ENCODE results near the gene GALNT8. TPM values are rescaled to one million over a fixed set of nuclear protein-coding genes. Genes with fewer than 3 reads are reported as not detected.

GALNT8 gene
- total and polyA plus RNA-seq, 9 of the 15 experiments (the other 6 are each of a cell fraction or from before 2014, with no cell fraction given): 0.11 to 0.23 (median 0.21) TPM; not detected in 6

DNA sequence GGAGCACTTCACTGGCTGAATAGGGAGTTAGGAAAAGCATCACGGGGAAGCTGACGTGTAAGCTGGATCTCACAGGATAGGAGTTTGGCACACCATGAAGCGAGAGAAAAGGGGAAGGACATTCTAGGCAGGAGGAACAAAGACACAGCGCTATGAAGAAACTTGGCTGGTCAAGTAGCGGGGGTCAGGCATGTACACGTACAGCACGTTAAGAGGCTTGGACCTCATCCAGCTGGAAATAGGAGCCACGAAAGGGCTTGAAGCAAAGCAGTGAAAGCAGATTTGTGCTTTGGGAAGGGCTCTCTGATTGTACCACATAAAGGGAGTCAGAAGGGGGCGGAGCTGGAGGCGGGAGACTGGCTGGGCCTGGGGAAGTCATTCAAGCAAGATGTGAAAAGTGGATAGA lies 19.6 kb upstream of the GALNT8 start (continued):
- TF ChIP-seq ZNF589 (CRISPR knock-in tag; IDR thresholded peaks at IDR 0.05; ENCODE audit: low read depth) (no peak), MAFG (tag; conservative IDR thresholded peaks at IDR 0.05) (no peak)

DNA sequence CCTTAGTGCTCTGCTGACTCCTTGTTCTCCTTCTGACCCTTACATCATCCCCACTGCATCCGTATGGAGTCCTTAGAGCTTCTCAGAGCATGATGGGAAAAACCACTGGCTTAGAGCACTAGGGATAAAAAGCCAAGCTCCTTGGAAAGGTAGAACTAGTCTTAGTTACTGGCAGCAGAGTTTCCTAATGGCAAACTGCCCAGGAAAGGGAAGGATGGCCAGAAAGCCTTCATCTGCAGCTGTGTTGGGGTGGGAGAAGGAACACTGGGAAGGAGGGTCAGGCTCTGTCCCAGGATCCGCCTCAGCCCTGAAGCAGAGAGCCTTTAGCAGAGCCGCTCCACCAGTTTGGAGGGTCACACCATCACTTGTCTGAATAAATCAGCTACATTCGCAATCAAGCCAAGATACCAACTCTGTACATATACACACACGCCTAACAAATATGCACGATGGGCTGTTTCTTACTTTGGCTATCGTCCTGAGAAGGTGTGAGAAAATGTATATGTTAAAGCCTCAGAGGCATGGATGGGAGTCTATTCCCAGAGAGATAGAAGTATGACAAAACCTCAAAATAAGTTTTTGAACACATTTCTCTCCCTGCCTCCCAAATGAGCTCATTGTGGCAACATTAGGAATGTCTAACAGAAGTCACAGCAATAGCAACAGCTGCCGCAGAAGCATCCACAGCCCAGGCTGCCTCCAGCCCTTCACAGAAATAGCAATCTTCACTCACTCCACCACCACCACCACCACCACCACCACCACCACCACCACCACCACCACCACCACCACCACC lies 18.6 kb upstream of the GALNT8 start:
- Histone ChIP-seq H3K79me2 (ENCODE audit: control insufficient read depth, insufficient read depth, low read length) (no peaks in the 10 kb centered on the region), H4K20me1 (replicated peaks; ENCODE audit: control insufficient read depth, insufficient read depth, low read length) (no peaks in the 10 kb centered on the region), H3K4me3 (no peak overlapping the region), H3K4me1 (replicated peaks in 1 of 2; ENCODE audit: control insufficient read depth in 2 of 2, insufficient read depth in 2 of 2, low read length in 2 of 2) (no peaks in the 10 kb centered on the region), H3K9ac (ENCODE audit: insufficient read depth in 1 of 2, low read depth in 2 of 2, low read length in 2 of 2) (no peak overlapping the region), H3K27ac (ENCODE audit: extremely low read depth, low read depth, low read length) (no peak overlapping the region), H3K4me2 (ENCODE audit: insufficient read depth, low read length) (no peak overlapping the region), H3K36me3 (ENCODE audit: control insufficient read depth, insufficient read depth, low read length) (no peaks in the 10 kb centered on the region), H3K9me3 (replicated peaks; ENCODE audit: control insufficient read depth, insufficient read depth, low read depth, low read length) (no peaks in the 10 kb centered on the region), H3K27me3 (ENCODE audit: control insufficient read depth in 2 of 2, insufficient read depth in 2 of 2, low read length in 2 of 2) (no peaks in the 10 kb centered on the region), H2AFZ (ENCODE audit: low read depth, low read length) (no peak overlapping the region), H3K9me1 (ENCODE audit: control insufficient read depth, insufficient read depth, low read length) (no peaks in the 10 kb centered on the region)
- ChIA-PET POLR2A (interaction anchor here (0.6 kb wide), 1 partner anchor 408 kb away, joined by 3 read pairs; no protein-coding TSS in a partner anchor), CTCF (ENCODE audit: low intra/inter-chr PET ratio) (no interaction called here)
- no TSS peak for BruUV-seq (replicated peaks)
- DNase-seq (ENCODE audit: extremely low read depth in 1 of 4, low spot score in 3 of 4) (no peak), ATAC-seq (no peak), FAIRE-seq (no peak)
- intact Hi-C loops (cut with micrococcal nuclease) (no loop called here), in situ Hi-C loops (cut with MboI) (no loop called here)
- whole genome bisulfite sequencing (ENCODE audit: insufficient coverage, low coverage, missing lambda C conversion rate): 69% methylated on average over 6 of the region's 8 CpGs
- no peak for TF ChIP-seq ZNF75A (CRISPR knock-in tag; IDR thresholded peaks at IDR 0.05)
- no peak for TF ChIP-seq GTF2A2 (tag; IDR thresholded peaks at IDR 0.05)
- TF ChIP-seq, protein P1, sequence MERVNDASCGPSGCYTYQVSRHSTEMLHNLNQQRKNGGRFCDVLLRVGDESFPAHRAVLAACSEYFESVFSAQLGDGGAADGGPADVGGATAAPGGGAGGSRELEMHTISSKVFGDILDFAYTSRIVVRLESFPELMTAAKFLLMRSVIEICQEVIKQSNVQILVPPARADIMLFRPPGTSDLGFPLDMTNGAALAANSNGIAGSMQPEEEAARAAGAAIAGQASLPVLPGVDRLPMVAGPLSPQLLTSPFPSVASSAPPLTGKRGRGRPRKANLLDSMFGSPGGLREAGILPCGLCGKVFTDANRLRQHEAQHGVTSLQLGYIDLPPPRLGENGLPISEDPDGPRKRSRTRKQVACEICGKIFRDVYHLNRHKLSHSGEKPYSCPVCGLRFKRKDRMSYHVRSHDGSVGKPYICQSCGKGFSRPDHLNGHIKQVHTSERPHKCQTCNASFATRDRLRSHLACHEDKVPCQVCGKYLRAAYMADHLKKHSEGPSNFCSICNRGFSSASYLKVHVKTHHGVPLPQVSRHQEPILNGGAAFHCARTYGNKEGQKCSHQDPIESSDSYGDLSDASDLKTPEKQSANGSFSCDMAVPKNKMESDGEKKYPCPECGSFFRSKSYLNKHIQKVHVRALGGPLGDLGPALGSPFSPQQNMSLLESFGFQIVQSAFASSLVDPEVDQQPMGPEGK (CRISPR knock-in tag; IDR thresholded peaks at IDR 0.05; ENCODE audit: borderline replicate concordance): no peak
- TF ChIP-seq ZNF79 (CRISPR knock-in tag; IDR thresholded peaks at IDR 0.05; ENCODE audit: low read depth): no peak
- TF ChIP-seq MAFF (IDR thresholded peaks at IDR 0.05; ENCODE audit: low read length): no peak
- TF ChIP-seq, protein P2, sequence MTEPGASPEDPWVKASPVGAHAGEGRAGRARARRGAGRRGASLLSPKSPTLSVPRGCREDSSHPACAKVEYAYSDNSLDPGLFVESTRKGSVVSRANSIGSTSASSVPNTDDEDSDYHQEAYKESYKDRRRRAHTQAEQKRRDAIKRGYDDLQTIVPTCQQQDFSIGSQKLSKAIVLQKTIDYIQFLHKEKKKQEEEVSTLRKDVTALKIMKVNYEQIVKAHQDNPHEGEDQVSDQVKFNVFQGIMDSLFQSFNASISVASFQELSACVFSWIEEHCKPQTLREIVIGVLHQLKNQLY (CRISPR knock-in tag; conservative IDR thresholded peaks at IDR 0.05): no peak
- TF ChIP-seq ZNF41 (CRISPR knock-in tag; conservative IDR thresholded peaks at IDR 0.05): no peak
- TF ChIP-seq, protein P3, sequence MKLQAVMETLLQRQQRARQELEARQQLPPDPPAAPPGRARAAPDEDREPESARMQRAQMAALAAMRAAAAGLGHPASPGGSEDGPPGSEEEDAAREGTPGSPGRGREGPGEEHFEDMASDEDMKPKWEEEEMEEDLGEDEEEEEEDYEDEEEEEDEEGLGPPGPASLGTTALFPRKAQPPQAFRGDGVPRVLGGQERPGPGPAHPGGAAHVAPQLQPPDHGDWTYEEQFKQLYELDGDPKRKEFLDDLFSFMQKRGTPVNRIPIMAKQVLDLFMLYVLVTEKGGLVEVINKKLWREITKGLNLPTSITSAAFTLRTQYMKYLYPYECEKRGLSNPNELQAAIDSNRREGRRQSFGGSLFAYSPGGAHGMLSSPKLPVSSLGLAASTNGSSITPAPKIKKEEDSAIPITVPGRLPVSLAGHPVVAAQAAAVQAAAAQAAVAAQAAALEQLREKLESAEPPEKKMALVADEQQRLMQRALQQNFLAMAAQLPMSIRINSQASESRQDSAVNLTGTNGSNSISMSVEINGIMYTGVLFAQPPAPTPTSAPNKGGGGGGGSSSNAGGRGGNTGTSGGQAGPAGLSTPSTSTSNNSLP (IDR thresholded peaks at IDR 0.05; ENCODE audit: borderline replicate concordance, low read depth, low read length): no peak
- TF ChIP-seq, protein P4, sequence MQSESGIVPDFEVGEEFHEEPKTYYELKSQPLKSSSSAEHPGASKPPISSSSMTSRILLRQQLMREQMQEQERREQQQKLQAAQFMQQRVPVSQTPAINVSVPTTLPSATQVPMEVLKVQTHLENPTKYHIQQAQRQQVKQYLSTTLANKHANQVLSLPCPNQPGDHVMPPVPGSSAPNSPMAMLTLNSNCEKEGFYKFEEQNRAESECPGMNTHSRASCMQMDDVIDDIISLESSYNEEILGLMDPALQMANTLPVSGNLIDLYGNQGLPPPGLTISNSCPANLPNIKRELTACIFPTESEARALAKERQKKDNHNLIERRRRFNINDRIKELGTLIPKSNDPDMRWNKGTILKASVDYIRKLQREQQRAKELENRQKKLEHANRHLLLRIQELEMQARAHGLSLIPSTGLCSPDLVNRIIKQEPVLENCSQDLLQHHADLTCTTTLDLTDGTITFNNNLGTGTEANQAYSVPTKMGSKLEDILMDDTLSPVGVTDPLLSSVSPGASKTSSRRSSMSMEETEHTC (IDR thresholded peaks at IDR 0.05): no peak
- TF ChIP-seq, protein P5, sequence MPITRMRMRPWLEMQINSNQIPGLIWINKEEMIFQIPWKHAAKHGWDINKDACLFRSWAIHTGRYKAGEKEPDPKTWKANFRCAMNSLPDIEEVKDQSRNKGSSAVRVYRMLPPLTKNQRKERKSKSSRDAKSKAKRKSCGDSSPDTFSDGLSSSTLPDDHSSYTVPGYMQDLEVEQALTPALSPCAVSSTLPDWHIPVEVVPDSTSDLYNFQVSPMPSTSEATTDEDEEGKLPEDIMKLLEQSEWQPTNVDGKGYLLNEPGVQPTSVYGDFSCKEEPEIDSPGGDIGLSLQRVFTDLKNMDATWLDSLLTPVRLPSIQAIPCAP (CRISPR knock-in tag; IDR thresholded peaks at IDR 0.05; ENCODE audit: borderline replicate concordance): no peak
- no peak for TF ChIP-seq ZNF764 (CRISPR knock-in tag; IDR thresholded peaks at IDR 0.05; ENCODE audit: low read depth)

Measured in K562 (cell line).